ENCODE data around the gene TBC1D8.

DNA sequence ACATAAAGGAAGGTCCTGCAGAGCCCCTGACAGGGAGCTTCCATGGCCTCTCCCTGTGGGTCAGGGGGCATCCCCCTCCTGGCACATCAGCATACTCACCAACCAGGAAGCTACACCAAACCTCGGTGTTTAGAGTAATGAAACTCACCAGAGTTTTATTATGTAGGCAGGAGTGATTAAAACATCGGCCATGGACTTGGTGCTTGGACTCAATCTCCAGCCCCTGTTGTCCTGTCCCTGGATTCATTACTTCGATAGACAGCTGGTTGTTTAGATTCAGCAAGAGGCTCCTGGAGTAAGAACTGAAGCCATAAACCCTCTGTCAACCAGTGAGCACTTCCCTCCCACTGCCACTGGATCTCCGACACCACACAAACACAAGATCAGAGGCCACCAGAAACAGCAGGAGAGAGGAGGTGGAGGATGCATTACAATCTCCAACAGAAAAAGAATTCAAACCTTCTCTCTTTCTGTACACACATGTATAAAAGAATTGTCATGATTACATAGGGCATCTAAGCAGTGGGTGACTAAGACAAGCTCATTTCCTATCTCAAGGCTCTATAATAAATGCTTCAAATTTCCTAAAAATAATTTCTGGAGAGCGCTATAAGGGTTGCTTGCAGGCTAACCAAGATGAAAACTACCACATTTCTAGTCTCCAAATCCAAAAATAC is 27.2 kb downstream of the TBC1D8 start:
- TF ChIP-seq, protein P1, sequence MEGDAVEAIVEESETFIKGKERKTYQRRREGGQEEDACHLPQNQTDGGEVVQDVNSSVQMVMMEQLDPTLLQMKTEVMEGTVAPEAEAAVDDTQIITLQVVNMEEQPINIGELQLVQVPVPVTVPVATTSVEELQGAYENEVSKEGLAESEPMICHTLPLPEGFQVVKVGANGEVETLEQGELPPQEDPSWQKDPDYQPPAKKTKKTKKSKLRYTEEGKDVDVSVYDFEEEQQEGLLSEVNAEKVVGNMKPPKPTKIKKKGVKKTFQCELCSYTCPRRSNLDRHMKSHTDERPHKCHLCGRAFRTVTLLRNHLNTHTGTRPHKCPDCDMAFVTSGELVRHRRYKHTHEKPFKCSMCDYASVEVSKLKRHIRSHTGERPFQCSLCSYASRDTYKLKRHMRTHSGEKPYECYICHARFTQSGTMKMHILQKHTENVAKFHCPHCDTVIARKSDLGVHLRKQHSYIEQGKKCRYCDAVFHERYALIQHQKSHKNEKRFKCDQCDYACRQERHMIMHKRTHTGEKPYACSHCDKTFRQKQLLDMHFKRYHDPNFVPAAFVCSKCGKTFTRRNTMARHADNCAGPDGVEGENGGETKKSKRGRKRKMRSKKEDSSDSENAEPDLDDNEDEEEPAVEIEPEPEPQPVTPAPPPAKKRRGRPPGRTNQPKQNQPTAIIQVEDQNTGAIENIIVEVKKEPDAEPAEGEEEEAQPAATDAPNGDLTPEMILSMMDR (IDR thresholded peaks at IDR 0.05; ENCODE audit: low read depth, low read length, poor library complexity, severe bottlenecking): no peak
- no peak for TF ChIP-seq EZH2phosphoT487 (IDR thresholded peaks at IDR 0.05; ENCODE audit: borderline replicate concordance, low read length)

Measured in DOHH2 (cell line).